Measurements from ENCODE around the gene SCAMP3. TPM values are rescaled to one million over a fixed set of nuclear protein-coding genes. Genes with fewer than 3 reads are reported as not detected.

Gene SCAMP3
- total and polyA plus RNA-seq, 10 of the 15 experiments (the other 5 are each of a cell fraction or from before 2014, with no cell fraction given): 17.2 to 133 (median 87.3) TPM

GRCh38 chr1:155308493-155309422 is 46.6 kb upstream of the SCAMP3 start, which contains the start of gene FDPS (continued):
- TF ChIP-seq ZBTB11 (CRISPR knock-in tag; IDR thresholded peaks at IDR 0.05) (no peak), HDAC2 (IDR thresholded peaks at IDR 0.05) (no peak), MTA2 (IDR thresholded peaks at IDR 0.05; ENCODE audit: low read depth) (no peak), ZBED1 (IDR thresholded peaks at IDR 0.05; ENCODE audit: borderline replicate concordance) (0 out of 2 replicates have a peak, but pooled peaks have one; percentile 9), HCFC1 (IDR thresholded peaks at IDR 0.05; ENCODE audit: low read length) (peak; percentile 94), POLR2A (IDR thresholded peaks at IDR 0.05; ENCODE audit: low read depth, low read length) (peak; percentile 84), SUPT20H (IDR thresholded peaks at IDR 0.05; ENCODE audit: borderline replicate concordance, control insufficient read depth, low read depth, low read length) (no peak), ASH2L (IDR thresholded peaks at IDR 0.05; ENCODE audit: borderline replicate concordance, low read depth) (no peak), ZNF592 (IDR thresholded peaks at IDR 0.05) (no peak), CEBPB (IDR thresholded peaks at IDR 0.05; ENCODE audit: borderline replicate concordance in 1 of 2, low read depth in 2 of 2, low read length in 2 of 2) (no peak), EZH2 (IDR thresholded peaks at IDR 0.05; ENCODE audit: borderline replicate concordance, control insufficient read depth, low read depth, low read length) (no peak), SRF (IDR thresholded peaks at IDR 0.05; ENCODE audit: low read depth in 2 of 2, low read length in 2 of 2) (no peak), ZBTB4 (CRISPR knock-in tag; IDR thresholded peaks at IDR 0.05) (no peak)

All from GM12878 (cell line).